ENCODE results near the gene ASMT. TPM values are rescaled to one million over a fixed set of nuclear protein-coding genes. Genes with fewer than 3 reads are reported as not detected.
"Not testable (repeated sequence)": the region's sequence is repeated elsewhere in the genome, so short reads cannot be mapped to it uniquely, and the experiment has no call there.

The ASMT gene
- total RNA-seq, 2 experiments from 2014 or later = 0.40 to 0.48 TPM

GRCh38 chrX:1601051-1601767 is 13.7 kb upstream of the ASMT start:
- POLR2A ChIA-PET = no interaction called here
- Mint-ChIP-seq H3K9me3 (no peaks in the 10 kb centered on the region), H3K4me3 (no peak overlapping the region), H3K36me3 (ENCODE audit: low read depth) (peaks cover 71% of the 10 kb centered on the region), H3K27ac (no peak overlapping the region), H3K4me1 (peaks cover 12% of the 10 kb centered on the region), H3K27me3 (no peaks in the 10 kb centered on the region)
- no peak for DNase-seq
- CTCF ChIA-PET = no interaction called here

GRCh38 chrX:1601768-1602085 is 13.1 kb upstream of the ASMT start:
- DNase-seq = no peak
- Mint-ChIP-seq H3K27me3 (no peaks in the 10 kb centered on the region), H3K36me3 (ENCODE audit: low read depth) (peaks cover 68% of the 10 kb centered on the region), H3K27ac (no peak overlapping the region), H3K9me3 (no peaks in the 10 kb centered on the region), H3K4me3 (no peak overlapping the region), H3K4me1 (peaks cover 11% of the 10 kb centered on the region)
- ChIA-PET POLR2A (no interaction called here), CTCF (no interaction called here)

GRCh38 chrX:1602299-1602698 is 12.6 kb upstream of the ASMT start:
- POLR2A ChIA-PET = no interaction called here
- H3K27me3 Mint-ChIP-seq = no peaks in the 10 kb centered on the region
- H3K4me3 Mint-ChIP-seq = no peak overlapping the region

GRCh38 chrX:1606496-1606895 is 8.4 kb upstream of the ASMT start:
- Mint-ChIP-seq H3K4me3 (no peak overlapping the region), H3K27ac (no peak overlapping the region), H3K27me3 (no peaks in the 10 kb centered on the region), H3K9me3 (no peaks in the 10 kb centered on the region), H3K4me1 (no peaks in the 10 kb centered on the region), H3K36me3 (ENCODE audit: low read depth) (peaks cover 31% of the 10 kb centered on the region)
- POLR2A ChIA-PET = no interaction called here
- CTCF ChIA-PET = no interaction called here
- DNase-seq = no peak

More at GRCh38 chrX:1602299-1602698, 12.6 kb upstream of the ASMT start:
- DNase-seq = no peak
- CTCF ChIA-PET = no interaction called here
- Mint-ChIP-seq H3K9me3 (no peaks in the 10 kb centered on the region), H3K27ac (no peak overlapping the region), H3K36me3 (ENCODE audit: low read depth) (peaks cover 63% of the 10 kb centered on the region), H3K4me1 (peaks cover 7% of the 10 kb centered on the region)

- CTCF ChIA-PET = no interaction called here
- POLR2A ChIA-PET = no interaction called here
- H3K9me3 Mint-ChIP-seq = no peaks in the 10 kb centered on the region
- H3K27ac Mint-ChIP-seq = no peak overlapping the region
- DNase-seq = no peak
- no peaks in the 10 kb centered on the region for H3K4me1 Mint-ChIP-seq
- no peaks in the 10 kb centered on the region for H3K27me3 Mint-ChIP-seq
- peaks cover 10% of the 10 kb centered on the region for H3K36me3 Mint-ChIP-seq (ENCODE audit: low read depth)
- no peak overlapping the region for H3K4me3 Mint-ChIP-seq
Observed at GRCh38 chrX:1609311-1609710, 5.5 kb upstream of the ASMT start.

GRCh38 chrX:1609762-1610161 is 5.1 kb upstream of the ASMT start:
- POLR2A ChIA-PET = no interaction called here
- Mint-ChIP-seq H3K9me3 (no peaks in the 10 kb centered on the region), H3K27ac (no peak overlapping the region), H3K4me3 (no peak overlapping the region), H3K36me3 (ENCODE audit: low read depth) (peaks cover 7% of the 10 kb centered on the region), H3K27me3 (no peaks in the 10 kb centered on the region), H3K4me1 (no peaks in the 10 kb centered on the region)
- CTCF ChIA-PET = no interaction called here
- no peak for DNase-seq

GRCh38 chrX:1610166-1610565 is 4.7 kb upstream of the ASMT start:
- Mint-ChIP-seq H3K36me3 (ENCODE audit: low read depth) (peaks cover 4% of the 10 kb centered on the region), H3K4me3 (no peak overlapping the region), H3K9me3 (no peaks in the 10 kb centered on the region), H3K27ac (no peak overlapping the region), H3K4me1 (no peaks in the 10 kb centered on the region), H3K27me3 (no peaks in the 10 kb centered on the region)
- POLR2A ChIA-PET = no interaction called here
- CTCF ChIA-PET = no interaction called here
- DNase-seq = no peak

GRCh38 chrX:1610736-1611135 is 4.1 kb upstream of the ASMT start:
- ChIA-PET POLR2A (no interaction called here), CTCF (no interaction called here)
- no peak for DNase-seq
- H3K36me3 Mint-ChIP-seq (ENCODE audit: low read depth) = no peaks in the 10 kb centered on the region
- no peaks in the 10 kb centered on the region for H3K4me1 Mint-ChIP-seq
- H3K27me3 Mint-ChIP-seq = no peaks in the 10 kb centered on the region
- no peak overlapping the region for H3K27ac Mint-ChIP-seq
- H3K9me3 Mint-ChIP-seq = no peaks in the 10 kb centered on the region
- H3K4me3 Mint-ChIP-seq = no peak overlapping the region

- H3K27ac Mint-ChIP-seq = no peak overlapping the region
- CTCF ChIA-PET = no interaction called here
Observed at GRCh38 chrX:1612641-1613286, 2.1 kb upstream of the ASMT start.

GRCh38 chrX:1618689-1619088 is 3.8 kb downstream of the ASMT start:
- POLR2A ChIA-PET = no interaction called here

More at GRCh38 chrX:1612641-1613286, 2.1 kb upstream of the ASMT start:
- no peaks in the 10 kb centered on the region for H3K4me1 Mint-ChIP-seq
- H3K36me3 Mint-ChIP-seq (ENCODE audit: low read depth) = no peaks in the 10 kb centered on the region
- H3K27me3 Mint-ChIP-seq = no peaks in the 10 kb centered on the region
- DNase-seq = no peak
- H3K4me3 Mint-ChIP-seq = no peak overlapping the region
- POLR2A ChIA-PET = no interaction called here
- no peaks in the 10 kb centered on the region for H3K9me3 Mint-ChIP-seq

GRCh38 chrX:1623691-1624090 is 8.8 kb downstream of the ASMT start:
- no peak for DNase-seq
- Mint-ChIP-seq H3K4me1 (peaks cover 12% of the 10 kb centered on the region), H3K27ac (no peak overlapping the region), H3K27me3 (no peaks in the 10 kb centered on the region), H3K9me3 (no peaks in the 10 kb centered on the region), H3K4me3 (no peak overlapping the region), H3K36me3 (ENCODE audit: low read depth) (no peaks in the 10 kb centered on the region)
- CTCF ChIA-PET = no interaction called here
- POLR2A ChIA-PET = no interaction called here

More at GRCh38 chrX:1618689-1619088, 3.8 kb downstream of the ASMT start:
- Mint-ChIP-seq H3K27ac (no peak overlapping the region), H3K4me3 (no peak overlapping the region), H3K4me1 (peaks cover 12% of the 10 kb centered on the region), H3K36me3 (ENCODE audit: low read depth) (no peaks in the 10 kb centered on the region), H3K27me3 (no peaks in the 10 kb centered on the region), H3K9me3 (no peaks in the 10 kb centered on the region)
- CTCF ChIA-PET = no interaction called here
- DNase-seq = no peak

- not testable (repeated sequence) for H3K27ac Mint-ChIP-seq
Observed at GRCh38 chrX:1624158-1624860, 9.4 kb downstream of the ASMT start.

GRCh38 chrX:1624861-1625215 is 10.0 kb downstream of the ASMT start:
- not testable (repeated sequence) for DNase-seq

More at GRCh38 chrX:1624158-1624860, 9.4 kb downstream of the ASMT start:
- H3K4me1 Mint-ChIP-seq = peaks cover 12% of the 10 kb centered on the region
- POLR2A ChIA-PET; H3K36me3 Mint-ChIP-seq (ENCODE audit: low read depth); DNase-seq; H3K4me3 Mint-ChIP-seq; CTCF ChIA-PET; H3K27me3 Mint-ChIP-seq; H3K9me3 Mint-ChIP-seq: not testable (repeated sequence)

GRCh38 chrX:1629244-1629643 is 14.4 kb downstream of the ASMT start:
- Mint-ChIP-seq H3K27me3 (no peaks in the 10 kb centered on the region), H3K9me3 (no peaks in the 10 kb centered on the region), H3K27ac (no peak overlapping the region), H3K4me1 (no peaks in the 10 kb centered on the region), H3K36me3 (ENCODE audit: low read depth) (no peaks in the 10 kb centered on the region), H3K4me3 (no peak overlapping the region)
- no peak for DNase-seq
- CTCF ChIA-PET = no interaction called here
- POLR2A ChIA-PET = no interaction called here

More at GRCh38 chrX:1624861-1625215, 10.0 kb downstream of the ASMT start:
- CTCF ChIA-PET; H3K9me3 Mint-ChIP-seq; H3K36me3 Mint-ChIP-seq (ENCODE audit: low read depth); POLR2A ChIA-PET; H3K27me3 Mint-ChIP-seq; H3K27ac Mint-ChIP-seq; H3K4me3 Mint-ChIP-seq: not testable (repeated sequence)
- peaks cover 12% of the 10 kb centered on the region for H3K4me1 Mint-ChIP-seq

Data from activated CD4-positive, alpha-beta memory T cell treated with anti-CD3 and anti-CD28 coated beads, Interleukin-2, amount 10 ng/mL, durations not matched to agents 7 days and 5 days (primary cell).